SU-DHL-6 (cell line): ENCODE data around the gene HAPLN3.

Experiments
- H2AFZ ChIP-seq: fragments of 200-600 bp; sonication (generic); 2 replicates; pipeline ENCODE4 v1.6.1; 2014; ENCODE audit warnings: low read depth, mild to moderate bottlenecking, moderate library complexity, mixed read lengths, antibody characterized with exemption, low read length; ENCODE audit not compliant: severe bottlenecking
- H3F3A ChIP-seq: fragments of 200-600 bp; shearing (Covaris generic); 2 replicates; pipeline ENCODE4 v1.6.0; 2016; ENCODE audit warnings: antibody characterized with exemption, mild to moderate bottlenecking; ENCODE audit not compliant: insufficient read depth
- H3K27ac ChIP-seq: fragments of 200-600 bp; sonication (generic); 2 replicates; pipeline ENCODE4 v1.5.1; 2016; ENCODE audit warnings: low read depth, mild to moderate bottlenecking, low read length, moderate library complexity, mixed read lengths
- H3K27me3 ChIP-seq: fragments of 200-600 bp; sonication (generic), shearing (Covaris generic); 2 replicates; pipeline ENCODE4 v1.6.0; 2014; ENCODE audit warnings: mild to moderate bottlenecking, low read length
- H3K36me3 ChIP-seq: fragments of 200-600 bp; sonication (generic); 2 replicates; pipeline ENCODE4 v1.6.1; 2014; ENCODE audit warnings: mild to moderate bottlenecking, low read length, mixed read lengths
- H3K4me2 ChIP-seq: fragments of 300-600, 200-600 bp; shearing (Covaris generic), sonication (generic); 2 replicates; pipeline ENCODE4 v1.6.0; 2014; ENCODE audit warnings: low read length, low read depth, mild to moderate bottlenecking; ENCODE audit not compliant: poor library complexity, severe bottlenecking
- H3K4me3 ChIP-seq: fragments of 200-600 bp; sonication (generic); 2 replicates; pipeline ENCODE4 v1.5.1; 2014; ENCODE audit warnings: antibody characterized with exemption, low read length, mild to moderate bottlenecking, mixed read lengths; ENCODE audit not compliant: insufficient read depth, poor library complexity, severe bottlenecking
- H3K79me2 ChIP-seq: fragments of 200-600 bp; sonication (generic); 2 replicates; pipeline ENCODE4 v1.6.1; 2014; ENCODE audit warnings: mild to moderate bottlenecking, low read length, moderate library complexity; ENCODE audit not compliant: insufficient read depth
- H3K9ac ChIP-seq: fragments of 200-600 bp; sonication (generic); 2 replicates; pipeline ENCODE4 v1.7.0; 2014; ENCODE audit warnings: mild to moderate bottlenecking, low read length
- H3K9me2 ChIP-seq: fragments of 200-600 bp; sonication (generic); replicated peaks from 2 replicates; pipeline ENCODE4 v1.6.1; 2014; ENCODE audit warnings: low read length; ENCODE audit not compliant: insufficient read depth
- H3K9me3 ChIP-seq: fragments of 200-600 bp; sonication (generic); 2 replicates; pipeline ENCODE4 v1.6.1; 2014; ENCODE audit warnings: low read length, mixed read lengths; ENCODE audit not compliant: insufficient read depth
- H4K20me1 ChIP-seq: fragments of 200-600 bp; sonication (generic); 2 replicates; pipeline ENCODE4 v1.6.1; 2014; ENCODE audit warnings: low read depth, mild to moderate bottlenecking, antibody characterized with exemption, low read length, moderate library complexity, mixed read lengths
- CTCF ChIP-seq: fragments of 200-600 bp; sonication (generic); IDR thresholded peaks from one replicate; pipeline ENCODE4 v1.5.1; 2017; ENCODE audit warnings: antibody characterized with exemption, mild to moderate bottlenecking, low read length, moderate library complexity; ENCODE audit not compliant: insufficient read depth, poor library complexity, severe bottlenecking
- EZH2phosphoT487 ChIP-seq: fragments of 200-600 bp; sonication (generic), shearing (Covaris generic); conservative IDR thresholded peaks from 2 replicates; pipeline ENCODE4 v1.6.1; 2018; ENCODE audit warnings: mild to moderate bottlenecking, antibody characterized with exemption, low read length, moderate library complexity, mixed read lengths

HAPLN3 gene

GRCh38 chr15:88874275-88874674 lies 21.1 kb downstream of the HAPLN3 start:
- Histone ChIP-seq H3K79me2 (no peaks in the 10 kb centered on the region), H3K9ac (no peak overlapping the region), H3K27ac (no peak overlapping the region), H3K27me3 (no peaks in the 10 kb centered on the region), H4K20me1 (no peaks in the 10 kb centered on the region), H3F3A (no peaks in the 10 kb centered on the region), H3K9me3 (no peaks in the 10 kb centered on the region), H3K4me2 (no peak overlapping the region), H3K9me2 (no peaks in the 10 kb centered on the region), H3K4me3 (no peak overlapping the region), H2AFZ (no peak overlapping the region), H3K36me3 (no peaks in the 10 kb centered on the region)
- TF ChIP-seq CTCF (no peak), EZH2phosphoT487 (no peak)

GRCh38 chr15:88873786-88874185 lies 21.6 kb downstream of the HAPLN3 start:
- no peak overlapping the region for H3K9ac ChIP-seq
- H3K79me2 ChIP-seq: no peaks in the 10 kb centered on the region
- no peak overlapping the region for H3K4me2 ChIP-seq
- H3K4me3 ChIP-seq: no peak overlapping the region
- no peak overlapping the region for H2AFZ ChIP-seq
- no peaks in the 10 kb centered on the region for H3K36me3 ChIP-seq
- TF ChIP-seq EZH2phosphoT487: no peak
- TF ChIP-seq CTCF: no peak
- H3F3A ChIP-seq: no peaks in the 10 kb centered on the region
- no peaks in the 10 kb centered on the region for H3K9me2 ChIP-seq
- H3K27ac ChIP-seq: no peak overlapping the region
- no peaks in the 10 kb centered on the region for H3K27me3 ChIP-seq
- no peaks in the 10 kb centered on the region for H4K20me1 ChIP-seq
- H3K9me3 ChIP-seq: no peaks in the 10 kb centered on the region

DNA sequence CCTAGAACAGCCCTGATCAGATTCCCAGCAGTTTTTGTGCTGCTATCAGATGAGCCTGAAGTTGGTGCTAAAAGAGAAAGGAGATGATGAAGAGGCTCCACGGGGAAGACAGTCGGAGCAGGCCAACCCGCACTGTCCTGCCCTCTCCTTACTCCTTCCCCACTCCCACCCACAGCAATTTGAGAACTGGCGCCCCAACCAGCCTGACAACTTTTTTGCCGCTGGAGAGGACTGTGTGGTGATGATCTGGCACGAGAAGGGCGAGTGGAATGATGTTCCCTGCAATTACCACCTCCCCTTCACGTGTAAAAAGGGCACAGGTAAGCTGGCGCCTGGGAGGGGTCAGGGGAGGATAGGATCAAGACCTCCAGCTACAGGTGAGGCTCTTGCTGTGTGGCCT lies 22.6 kb downstream of the HAPLN3 start:
- H3K9me3 ChIP-seq: no peaks in the 10 kb centered on the region
- no peaks in the 10 kb centered on the region for H3K79me2 ChIP-seq
- no peaks in the 10 kb centered on the region for H3F3A ChIP-seq
- H3K9ac ChIP-seq: no peak overlapping the region
- no peaks in the 10 kb centered on the region for H3K27me3 ChIP-seq
- no peaks in the 10 kb centered on the region for H3K36me3 ChIP-seq
- no peaks in the 10 kb centered on the region for H3K9me2 ChIP-seq
- no peak overlapping the region for H3K27ac ChIP-seq
- no peak overlapping the region for H2AFZ ChIP-seq
- TF ChIP-seq EZH2phosphoT487: no peak
- no peak for TF ChIP-seq CTCF
- H3K4me2 ChIP-seq: no peak overlapping the region
- no peaks in the 10 kb centered on the region for H4K20me1 ChIP-seq
- H3K4me3 ChIP-seq: no peak overlapping the region

DNA sequence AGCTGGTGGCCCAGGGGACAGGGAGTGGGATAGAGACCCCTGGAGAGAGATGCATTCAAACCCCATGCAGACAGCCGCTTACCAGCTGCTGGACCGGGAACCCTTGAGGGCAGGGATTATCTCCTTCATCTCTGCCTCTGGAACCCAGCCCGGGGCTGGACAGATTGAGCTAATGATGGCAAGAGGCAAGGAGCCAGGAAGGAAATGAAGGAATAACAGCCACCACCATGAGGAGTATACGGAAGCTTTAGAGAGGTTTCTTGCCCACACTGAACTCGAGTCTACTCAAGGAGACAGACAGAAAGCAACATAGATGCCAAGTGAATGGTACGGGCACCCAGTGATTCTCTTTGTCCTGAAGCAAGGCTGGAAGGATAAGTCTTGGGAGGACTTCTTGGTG lies 23.2 kb downstream of the HAPLN3 start:
- no peak overlapping the region for H3K4me3 ChIP-seq
- no peaks in the 10 kb centered on the region for H3F3A ChIP-seq
- no peaks in the 10 kb centered on the region for H3K27me3 ChIP-seq
- no peaks in the 10 kb centered on the region for H3K9me2 ChIP-seq
- H2AFZ ChIP-seq: no peak overlapping the region
- H4K20me1 ChIP-seq: no peaks in the 10 kb centered on the region
- H3K36me3 ChIP-seq: no peaks in the 10 kb centered on the region
- H3K9me3 ChIP-seq: no peaks in the 10 kb centered on the region
- H3K79me2 ChIP-seq: no peaks in the 10 kb centered on the region
- no peak overlapping the region for H3K4me2 ChIP-seq
- TF ChIP-seq EZH2phosphoT487: no peak
- no peak for TF ChIP-seq CTCF
- no peak overlapping the region for H3K27ac ChIP-seq
- H3K9ac ChIP-seq: no peak overlapping the region
